Parathyroid adenoma (tissue), 2 donors: ENCODE data around the gene CAMTA1.

ENCODE experiments used
- H2AFZ ChIP-seq: fragments of 300-600 bp; sonication (generic); one replicate; pipeline ENCODE4 v1.7.0; 2017; ENCODE audit warnings: antibody characterized with exemption, mild to moderate bottlenecking
- H3K27ac ChIP-seq: fragments of 300-600 bp; sonication (generic); one replicate; pipeline ENCODE4 v1.7.0; 2017
- H3K27me3 ChIP-seq: fragments of 300-600 bp; sonication (generic); one replicate; pipeline ENCODE4 v1.7.0; 2017; ENCODE audit warnings: low read length; ENCODE audit not compliant: control insufficient read depth, insufficient read depth
- H3K36me3 ChIP-seq: fragments of 300-600 bp; sonication (generic); one replicate; pipeline ENCODE4 v1.7.0; 2017; ENCODE audit warnings: low read length; ENCODE audit not compliant: control insufficient read depth, insufficient read depth
- H3K4me1 ChIP-seq: fragments of 300-600 bp; sonication (generic); one replicate; pipeline ENCODE4 v1.7.0; 2017; ENCODE audit warnings: control low read depth
- H3K4me2 ChIP-seq: fragments of 300-600 bp; sonication (generic); one replicate; pipeline ENCODE4 v1.7.0; 2017; ENCODE audit warnings: low read length
- H3K4me3 ChIP-seq: fragments of 300-600 bp; sonication (generic); one replicate; pipeline ENCODE4 v1.7.0; 2017; ENCODE audit warnings: low read depth, low read length
- H3K79me2 ChIP-seq: fragments of 300-600 bp; sonication (generic); one replicate; pipeline ENCODE4 v1.7.0; 2017; ENCODE audit warnings: control low read depth
- H3K9ac ChIP-seq: fragments of 300-600 bp; sonication (generic); one replicate; pipeline ENCODE4 v1.7.0; 2017; ENCODE audit warnings: mild to moderate bottlenecking
- H3K9me3 ChIP-seq: fragments of 300-600 bp; sonication (generic); one replicate; pipeline ENCODE4 v1.7.0; 2017; ENCODE audit warnings: low read length; ENCODE audit not compliant: control insufficient read depth
- TF ChIP-seq, protein P1 (sequence below): fragments of 300-600 bp; sonication (generic); IDR thresholded peaks from one replicate; pipeline ENCODE4 v1.7.0; 2017; ENCODE audit warnings: antibody characterized with exemption, mild to moderate bottlenecking
- donor health status: primary hyperparathyroidism.

Gene CAMTA1

DNA sequence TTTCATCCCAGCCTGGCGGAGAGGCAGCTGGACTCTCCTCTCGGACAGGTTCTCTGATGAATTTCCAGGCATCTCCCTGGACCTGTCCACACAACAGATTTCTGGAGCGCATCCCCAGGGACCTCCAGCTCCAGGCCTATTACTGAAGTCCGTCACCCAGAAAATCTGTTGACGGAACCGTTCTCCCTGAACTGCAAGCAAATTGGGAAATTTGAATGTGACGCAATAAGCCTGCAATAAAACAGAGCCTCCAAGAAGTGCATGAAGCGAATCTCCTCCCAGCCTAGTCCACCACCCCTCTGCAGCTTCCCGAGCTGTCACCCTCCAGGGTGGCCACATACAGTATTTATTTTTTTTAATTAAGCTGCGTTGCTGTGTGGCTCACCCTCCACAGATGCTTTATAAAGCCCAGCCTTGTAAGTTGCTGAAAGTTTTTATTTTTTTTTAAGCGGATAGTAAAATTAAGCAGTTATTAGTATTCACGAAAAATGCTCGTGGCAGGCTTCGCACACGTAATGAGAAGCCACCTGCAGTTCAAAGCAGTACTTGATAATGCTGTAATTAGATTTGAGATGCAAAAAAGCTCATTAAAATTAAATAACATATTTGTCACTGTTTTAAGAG, 173.3 kb downstream of the CAMTA1 start:
- Histone ChIP-seq H3K36me3 (no peaks in the 10 kb centered on the region), H3K4me3 (no peak overlapping the region), H3K27me3 (no peaks in the 10 kb centered on the region), H3K9ac (no peak overlapping the region), H3K9me3 (no peaks in the 10 kb centered on the region), H3K79me2 (no peaks in the 10 kb centered on the region), H3K4me2 (no peak overlapping the region), H2AFZ (no peak overlapping the region), H3K27ac (no peak overlapping the region), H3K4me1 (peaks cover 9% of the 10 kb centered on the region)
- TF ChIP-seq, protein P1, sequence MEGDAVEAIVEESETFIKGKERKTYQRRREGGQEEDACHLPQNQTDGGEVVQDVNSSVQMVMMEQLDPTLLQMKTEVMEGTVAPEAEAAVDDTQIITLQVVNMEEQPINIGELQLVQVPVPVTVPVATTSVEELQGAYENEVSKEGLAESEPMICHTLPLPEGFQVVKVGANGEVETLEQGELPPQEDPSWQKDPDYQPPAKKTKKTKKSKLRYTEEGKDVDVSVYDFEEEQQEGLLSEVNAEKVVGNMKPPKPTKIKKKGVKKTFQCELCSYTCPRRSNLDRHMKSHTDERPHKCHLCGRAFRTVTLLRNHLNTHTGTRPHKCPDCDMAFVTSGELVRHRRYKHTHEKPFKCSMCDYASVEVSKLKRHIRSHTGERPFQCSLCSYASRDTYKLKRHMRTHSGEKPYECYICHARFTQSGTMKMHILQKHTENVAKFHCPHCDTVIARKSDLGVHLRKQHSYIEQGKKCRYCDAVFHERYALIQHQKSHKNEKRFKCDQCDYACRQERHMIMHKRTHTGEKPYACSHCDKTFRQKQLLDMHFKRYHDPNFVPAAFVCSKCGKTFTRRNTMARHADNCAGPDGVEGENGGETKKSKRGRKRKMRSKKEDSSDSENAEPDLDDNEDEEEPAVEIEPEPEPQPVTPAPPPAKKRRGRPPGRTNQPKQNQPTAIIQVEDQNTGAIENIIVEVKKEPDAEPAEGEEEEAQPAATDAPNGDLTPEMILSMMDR = no peak

DNA sequence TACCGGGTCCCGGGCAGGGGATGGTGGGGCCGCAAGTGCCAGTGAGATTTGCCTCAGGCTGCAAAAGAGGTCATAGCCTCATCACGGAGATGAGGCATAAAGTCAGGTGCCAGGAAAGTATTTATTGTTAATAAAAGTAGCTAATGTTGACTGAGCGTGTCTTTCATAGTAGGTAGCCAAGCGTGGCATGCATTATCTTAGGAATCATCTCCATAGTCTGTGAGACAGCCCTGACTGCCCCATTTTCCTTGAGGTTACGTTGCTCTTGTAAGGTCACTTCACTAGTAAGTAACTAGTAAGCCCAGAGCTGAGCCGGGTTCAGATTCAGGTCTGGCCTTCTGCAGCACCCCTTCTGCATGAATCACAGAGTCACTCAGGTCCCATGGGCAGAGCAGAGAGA, 174.2 kb downstream of the CAMTA1 start:
- H3K27ac ChIP-seq = peak overlapping the region; percentile 77
- H3K9me3 ChIP-seq = no peaks in the 10 kb centered on the region
- H3K9ac ChIP-seq = no peak overlapping the region
- H3K27me3 ChIP-seq = no peaks in the 10 kb centered on the region
- H3K4me1 ChIP-seq = peaks cover 9% of the 10 kb centered on the region
- H3K79me2 ChIP-seq = no peaks in the 10 kb centered on the region
- TF ChIP-seq, protein P1 = no peak
- peak overlapping the region; percentile 65 for H3K4me2 ChIP-seq
- peak overlapping the region; percentile 23 for H3K4me3 ChIP-seq
- H3K36me3 ChIP-seq = no peaks in the 10 kb centered on the region
- peak overlapping the region; percentile 45 for H2AFZ ChIP-seq

DNA sequence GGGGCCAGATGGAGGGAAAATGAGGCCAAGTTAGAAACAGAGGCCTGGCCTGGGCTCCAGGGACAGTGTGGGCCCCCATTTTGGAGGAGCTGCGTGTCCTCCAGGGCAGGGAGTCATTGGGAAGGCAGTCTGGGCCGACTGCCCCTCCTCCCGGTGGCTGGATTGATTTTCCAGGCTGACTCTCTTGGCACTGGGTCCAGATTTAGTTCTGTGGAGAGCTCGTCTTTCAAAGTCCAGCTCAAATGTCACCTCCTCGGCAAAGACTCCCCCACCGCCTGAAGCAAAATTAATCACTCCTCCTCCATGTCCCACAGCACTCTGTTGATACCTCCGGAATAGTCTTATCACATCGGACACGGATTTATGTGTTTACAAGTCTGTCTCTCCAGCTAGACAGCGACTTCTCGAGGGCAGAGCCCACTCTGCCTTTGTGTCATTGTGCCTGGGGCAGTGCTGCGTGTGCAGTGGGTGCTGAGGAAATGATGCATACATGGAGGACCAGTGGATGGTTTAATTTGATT, 175.1 kb downstream of the CAMTA1 start:
- Histone ChIP-seq H3K27ac (peak overlapping the region; percentile 77), H3K4me3 (peak overlapping the region; percentile 23), H3K27me3 (no peaks in the 10 kb centered on the region), H3K4me1 (peaks cover 9% of the 10 kb centered on the region), H2AFZ (peak overlapping the region; percentile 64), H3K4me2 (peak overlapping the region; percentile 65), H3K9ac (no peak overlapping the region), H3K79me2 (no peaks in the 10 kb centered on the region), H3K9me3 (no peaks in the 10 kb centered on the region), H3K36me3 (no peaks in the 10 kb centered on the region)
- TF ChIP-seq, protein P1 = no peak

DNA sequence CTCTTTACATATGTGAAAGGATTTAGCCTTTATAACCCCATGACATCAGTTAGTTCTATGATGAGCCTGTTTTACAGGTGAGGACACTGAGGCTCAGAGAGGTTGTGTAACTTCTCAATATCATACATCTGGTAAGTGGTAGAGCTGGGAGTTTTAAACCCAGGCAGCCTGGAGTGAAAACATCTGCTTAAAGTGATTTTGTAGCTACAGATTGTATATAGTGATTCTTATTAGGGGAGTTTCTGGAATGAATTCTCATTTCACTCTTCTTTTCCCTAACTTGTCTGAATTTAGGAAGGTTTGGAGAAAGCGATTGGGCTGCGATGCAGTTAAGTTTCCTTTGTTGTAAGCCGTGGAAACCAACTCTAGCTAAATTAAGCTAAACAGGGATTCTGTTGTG, 175.6 kb downstream of the CAMTA1 start:
- H3K4me1 ChIP-seq = peaks cover 9% of the 10 kb centered on the region
- peak overlapping the region; percentile 77 for H3K27ac ChIP-seq
- TF ChIP-seq, protein P1 = no peak
- H3K4me3 ChIP-seq = no peak overlapping the region
- no peak overlapping the region for H2AFZ ChIP-seq
- H3K27me3 ChIP-seq = no peaks in the 10 kb centered on the region
- H3K79me2 ChIP-seq = no peaks in the 10 kb centered on the region
- no peaks in the 10 kb centered on the region for H3K36me3 ChIP-seq
- peak overlapping the region; percentile 65 for H3K4me2 ChIP-seq
- no peak overlapping the region for H3K9ac ChIP-seq
- H3K9me3 ChIP-seq = no peaks in the 10 kb centered on the region

DNA sequence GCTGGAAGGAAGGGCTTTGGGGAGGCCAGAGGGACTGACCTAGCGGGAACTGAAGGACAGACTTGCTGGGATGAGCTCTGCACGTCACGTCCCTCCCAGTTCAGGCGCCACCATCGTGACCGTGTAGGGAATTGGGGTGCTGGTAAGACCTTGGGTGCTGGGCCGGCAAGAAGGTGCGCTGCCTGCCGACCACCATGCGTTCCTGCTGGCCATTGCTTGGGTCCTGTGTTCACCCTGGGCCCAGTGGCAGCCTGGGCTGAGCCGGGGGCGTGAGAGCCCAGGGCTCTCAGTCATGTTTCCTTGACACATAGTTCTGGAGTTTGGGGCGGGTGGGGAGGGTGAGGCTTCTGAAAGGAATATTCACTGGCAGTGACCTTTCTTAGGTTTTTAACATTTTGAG, 176.0 kb downstream of the CAMTA1 start:
- no peak overlapping the region for H3K27ac ChIP-seq

More for the DNA sequence above, 176.0 kb downstream of the CAMTA1 start:
- Histone ChIP-seq H3K9me3 (no peaks in the 10 kb centered on the region), H3K9ac (no peak overlapping the region), H3K27me3 (no peaks in the 10 kb centered on the region), H3K4me3 (no peak overlapping the region), H3K36me3 (no peaks in the 10 kb centered on the region), H3K4me2 (no peak overlapping the region), H3K79me2 (no peaks in the 10 kb centered on the region), H2AFZ (no peak overlapping the region), H3K4me1 (peaks cover 9% of the 10 kb centered on the region)
- TF ChIP-seq, protein P1 = no peak
